HG02623 (cell line): ENCODE measurements around the gene PHACTR3.

ENCODE experiments used
- ATAC-seq: cut with Tn5 transposase; IDR thresholded peaks from one replicate; pipeline ENCODE4 v1.9.1; 2021; ENCODE audit warnings: moderate library complexity; ENCODE audit not compliant: unreplicated experiment

PHACTR3 gene

GRCh38 chr20:59746155-59746554 lies 141.8 kb downstream of the PHACTR3 start:
- ATAC-seq = no peak

GRCh38 chr20:59747671-59748515 lies 143.6 kb downstream of the PHACTR3 start:
- ATAC-seq = no peak

GRCh38 chr20:59748619-59749191 lies 144.4 kb downstream of the PHACTR3 start:
- no peak for ATAC-seq

- ATAC-seq = no peak
Measured at GRCh38 chr20:59749301-59749700, 145.0 kb downstream of the PHACTR3 start.

- no peak for ATAC-seq
Measured at GRCh38 chr20:59750209-59750840, 146.0 kb downstream of the PHACTR3 start.

GRCh38 chr20:59751075-59751711 lies 146.9 kb downstream of the PHACTR3 start:
- ATAC-seq = peak; percentile 33

GRCh38 chr20:59752101-59752586 lies 147.8 kb downstream of the PHACTR3 start:
- peak; percentile 78 for ATAC-seq

- ATAC-seq = peak; percentile 32
Measured at GRCh38 chr20:59752704-59753460, 148.5 kb downstream of the PHACTR3 start.

GRCh38 chr20:59753836-59754235 lies 149.5 kb downstream of the PHACTR3 start:
- ATAC-seq = no peak

GRCh38 chr20:59754551-59754950 lies 150.2 kb downstream of the PHACTR3 start:
- no peak for ATAC-seq

DNA sequence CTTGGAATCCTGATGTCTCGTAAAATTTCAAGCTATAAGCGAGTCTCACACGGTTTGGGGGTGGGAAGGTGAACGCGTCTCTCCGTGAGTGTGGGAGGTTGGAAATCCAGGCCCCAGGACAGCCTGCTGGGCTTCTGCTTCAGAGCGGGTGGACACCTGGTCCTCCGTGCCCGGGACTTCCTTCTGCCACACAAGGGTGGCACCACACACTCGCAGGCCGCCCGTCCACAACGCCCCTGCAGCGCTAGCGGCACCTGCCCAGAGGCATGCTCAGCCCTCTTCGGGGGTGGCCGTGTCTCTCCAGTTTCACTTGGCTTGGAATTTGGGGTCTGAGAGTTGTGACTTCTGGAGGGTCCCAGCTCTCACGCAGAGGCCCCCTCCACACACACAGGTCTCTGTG lies 151.9 kb downstream of the PHACTR3 start:
- no peak for ATAC-seq

GRCh38 chr20:59764037-59764436 lies 159.7 kb downstream of the PHACTR3 start:
- ATAC-seq = no peak

GRCh38 chr20:59765599-59766177 lies 161.3 kb downstream of the PHACTR3 start:
- ATAC-seq = no peak

DNA sequence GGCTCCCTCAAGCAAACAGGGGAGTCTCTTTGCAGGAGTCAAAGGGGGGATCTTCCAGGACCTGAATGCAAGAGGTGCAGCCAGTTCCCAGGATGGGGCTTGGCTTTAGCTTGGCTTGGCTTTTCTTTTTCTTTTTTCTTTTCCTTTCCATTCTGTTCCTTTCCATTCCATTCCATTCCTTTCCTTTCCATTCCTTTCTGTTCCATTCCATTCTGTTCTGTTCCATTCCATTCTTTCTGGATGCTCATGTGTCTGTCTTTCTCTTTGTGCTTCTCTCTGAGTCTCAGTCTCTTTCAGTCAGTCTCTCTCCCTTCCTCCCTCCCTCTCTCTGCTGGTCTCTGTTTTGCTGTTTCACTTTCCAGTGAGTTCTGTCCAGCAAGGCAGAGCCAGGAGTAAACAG lies 163.3 kb downstream of the PHACTR3 start:
- ATAC-seq = no peak

GRCh38 chr20:59770270-59770669 lies 165.9 kb downstream of the PHACTR3 start:
- ATAC-seq = no peak

DNA sequence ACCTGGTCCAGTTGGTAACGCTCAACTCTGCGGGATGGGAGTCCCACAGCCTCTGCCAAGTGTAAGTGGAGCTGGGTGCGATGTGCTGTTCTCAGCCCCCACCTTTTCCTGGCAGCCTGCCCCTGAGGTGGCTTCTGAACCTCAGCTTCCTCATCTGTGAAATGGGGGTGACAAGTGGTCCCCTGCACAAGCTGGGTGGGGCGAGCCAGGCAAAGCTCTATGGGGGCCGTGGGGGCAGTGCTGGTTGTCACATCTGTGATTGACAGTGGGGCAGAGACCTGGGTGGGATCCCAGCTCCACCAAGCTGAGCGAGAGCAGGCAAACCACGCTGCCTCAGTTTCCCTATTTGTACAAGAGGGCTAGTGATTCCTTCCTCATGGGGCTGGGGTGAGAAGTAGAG lies 166.5 kb downstream of the PHACTR3 start:
- no peak for ATAC-seq

DNA sequence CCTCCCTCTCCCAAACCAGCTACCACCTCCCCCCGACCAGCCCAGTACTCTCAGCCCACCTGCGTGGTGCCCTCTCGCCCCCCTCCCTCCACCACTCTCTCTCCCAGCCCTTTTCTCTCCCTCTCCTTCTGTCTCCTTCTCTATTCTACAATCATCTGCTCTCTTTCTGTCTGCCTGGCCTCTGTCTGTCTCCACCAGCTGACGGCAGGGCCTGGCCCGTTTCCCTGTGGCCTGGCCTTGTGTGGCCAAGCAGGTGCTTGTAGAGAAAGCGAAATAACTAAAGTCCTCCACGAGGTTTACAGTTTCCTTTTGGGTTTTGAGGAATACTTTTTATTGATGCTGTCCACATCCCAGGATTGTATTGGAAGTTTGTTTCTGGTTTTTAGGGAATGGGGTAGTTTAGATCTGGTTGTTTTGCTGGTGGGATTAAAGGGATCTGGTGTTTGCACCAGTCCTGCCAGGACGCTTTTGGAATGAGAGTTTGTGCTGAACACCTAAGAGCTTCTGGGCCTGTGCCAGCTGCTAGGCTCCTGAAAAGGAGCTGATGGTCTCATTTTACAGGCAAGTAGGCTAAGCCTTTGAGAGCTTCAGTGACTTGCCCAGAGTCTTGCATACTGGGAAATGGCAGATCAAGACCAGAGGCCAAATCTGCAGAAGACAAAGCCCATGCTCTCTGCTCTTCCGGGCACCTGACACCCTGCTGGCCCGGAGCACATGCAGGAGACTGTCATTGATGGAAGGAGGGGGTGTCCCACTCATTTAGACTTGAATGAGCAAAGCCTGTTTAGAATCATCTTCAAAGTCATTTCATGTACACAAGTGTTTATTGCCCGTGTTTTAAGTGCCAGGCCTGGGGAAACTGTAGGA lies 167.4 kb downstream of the PHACTR3 start:
- no peak for ATAC-seq

DNA sequence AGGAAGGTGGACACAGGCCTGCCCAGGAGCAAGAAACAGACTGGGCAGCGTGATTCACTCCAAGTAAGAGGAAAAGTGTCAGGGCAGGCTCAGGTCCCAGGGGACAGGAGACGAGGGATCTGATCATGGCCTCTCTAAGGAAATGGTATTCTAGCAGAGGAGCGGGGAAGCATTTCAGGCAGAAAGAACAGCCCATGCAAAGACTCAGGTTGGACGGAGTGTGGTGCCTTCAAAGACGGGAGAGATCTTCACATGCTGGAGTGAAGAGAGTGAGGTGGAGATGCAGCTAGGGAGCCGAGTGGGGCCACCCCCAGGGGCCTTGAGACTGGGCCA lies 168.0 kb downstream of the PHACTR3 start:
- no peak for ATAC-seq
